Suprapubic skin (tissue), 4 donors: ENCODE results near the gene SOX8. TPM values are rescaled to one million over a fixed set of nuclear protein-coding genes. Genes with fewer than 3 reads are reported as not detected.

Source experiments
- DNase-seq, 2 donors: peaks; one replicate each; pipeline ENCODE4 v3.0.0-alpha.2; 2019; ENCODE audit warnings: low spot score in 2 of 2
- H3K27ac ChIP-seq: fragments of 200-600 bp; sonication (generic); one replicate; pipeline ENCODE4 v1.5.1; 2019
- H3K27me3 ChIP-seq: fragments of 200-600 bp; sonication (generic); one replicate; pipeline ENCODE4 v1.5.1; 2019
- H3K36me3 ChIP-seq: fragments of 200-600 bp; sonication (generic); one replicate; pipeline ENCODE4 v1.5.1; 2019
- H3K4me1 ChIP-seq: fragments of 200-600 bp; sonication (generic); one replicate; pipeline ENCODE4 v1.5.1; 2019
- H3K4me3 ChIP-seq: fragments of 200-600 bp; sonication (generic); one replicate; pipeline ENCODE4 v1.5.1; 2019; ENCODE audit warnings: mild to moderate bottlenecking
- H3K9me3 ChIP-seq: fragments of 200-600 bp; sonication (generic); one replicate; pipeline ENCODE4 v1.5.1; 2019
- EP300 ChIP-seq: sonication (generic); formaldehyde crosslinking; IDR thresholded peaks from one replicate; pipeline ENCODE4 v1.6.1; 2017; ENCODE audit warnings: antibody characterized with exemption
- POLR2A ChIP-seq, 2 donors: fragments of 450-650 bp; IDR thresholded peaks; one replicate each; pipeline ENCODE4 v1.6.1; 2017; ENCODE audit warnings: antibody characterized with exemption in 2 of 2, mild to moderate bottlenecking in 2 of 2, moderate library complexity in 2 of 2
- POLR2AphosphoS5 ChIP-seq, 3 donors: sonication (generic); formaldehyde crosslinking; IDR thresholded peaks; one replicate each; pipeline ENCODE4 v1.6.1; 2017; ENCODE audit warnings: antibody characterized with exemption in 3 of 3
- WGBS: methylation state at CpG from one replicate; pipeline ENCODE4 v1.1.5; 2018; 5-methylcytosine and 5-hydroxymethylcytosine counted together
- total RNA-seq, 4 donors: library from RNA; depleted of rRNA; stranded (reverse); fragments of >200 nt; gene quantifications; one replicate each; pipeline ENCODE4 v1.1.0, GENCODE V29; 2016
- TF ChIP-seq, protein P1 (sequence below), 2 donors: fragments of 200-600 bp in 1 of 2; fragments of 450-650 bp in 1 of 2; sonication (generic) in 1 of 2; IDR thresholded peaks; one replicate each; pipeline ENCODE4 v1.5.1; 2016 to 2019; ENCODE audit warnings: antibody characterized with exemption in 2 of 2, mild to moderate bottlenecking in 1 of 2, moderate library complexity in 1 of 2

SOX8 gene
- total RNA-seq, 4 donors from 2014 or later, result 4.0 to 12.2 (median 7.3) TPM

DNA sequence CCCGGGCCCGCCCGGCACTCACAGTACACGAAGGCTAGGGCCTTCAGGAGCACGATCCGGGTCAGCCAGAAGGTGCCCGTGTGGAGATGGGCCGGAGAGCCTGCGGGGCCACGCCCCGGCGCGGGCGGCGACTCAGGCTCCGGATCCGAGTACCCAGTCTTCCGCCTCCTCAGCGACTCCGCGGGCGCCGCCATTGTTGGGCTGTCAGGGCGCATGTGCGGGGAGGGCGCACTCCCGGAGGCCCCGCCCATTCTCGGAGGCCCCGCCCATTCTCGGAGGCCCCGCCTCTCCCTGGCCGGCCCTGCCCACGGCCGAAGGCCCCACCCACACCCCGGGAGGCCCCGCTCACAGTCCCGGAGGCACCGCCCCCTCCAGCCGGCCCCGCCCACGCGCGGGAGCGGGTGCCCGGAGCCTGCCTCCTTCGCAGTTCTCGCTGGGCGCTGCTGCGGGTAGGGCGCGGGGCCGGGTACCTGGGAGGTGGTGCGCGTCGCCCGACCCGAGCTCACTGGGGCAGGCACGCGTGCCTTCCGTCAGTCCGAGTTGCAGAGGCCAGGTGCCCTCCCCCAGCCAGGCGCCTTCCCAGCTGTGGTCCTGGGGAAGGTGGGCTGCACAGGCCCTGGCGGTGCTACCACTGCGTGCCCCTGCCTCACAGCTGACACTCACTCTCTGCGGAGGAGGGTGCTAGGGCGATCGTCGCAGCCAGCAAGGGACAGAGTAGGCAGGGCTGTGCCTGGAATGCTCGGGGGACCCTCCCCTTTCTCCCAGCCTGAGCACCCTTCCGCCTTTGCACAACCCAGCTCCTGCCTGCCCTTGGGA lies 10.6 kb upstream of the SOX8 start, which contains the start of gene LMF1:
Gene LMF1 (minus strand): TSS at position 219 of the 816 bp plus-strand sequence. CDS start 4 bp downstream, at position 215.
- peaks cover 32% of the 10 kb centered on the region for H3K4me1 ChIP-seq

DNA sequence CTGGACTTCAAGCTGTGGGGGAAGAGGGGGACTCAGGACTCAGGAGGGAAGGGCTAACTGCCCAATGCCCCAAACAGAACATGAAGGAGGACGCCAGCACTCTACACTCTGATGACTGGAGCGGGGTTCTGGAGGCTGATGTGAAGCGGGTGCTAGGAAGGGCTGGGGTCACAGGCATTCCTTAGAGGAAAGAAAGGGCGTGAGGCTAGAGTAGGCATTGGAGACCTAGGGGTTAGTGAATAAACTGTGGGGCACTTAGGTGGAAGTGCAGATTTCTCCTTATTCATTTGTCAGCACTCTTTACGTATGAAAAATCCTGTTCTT lies 10.0 kb upstream of the SOX8 start:
- TF ChIP-seq POLR2A (IDR thresholded peaks at IDR 0.05), result no peak
- TF ChIP-seq POLR2AphosphoS5 (IDR thresholded peaks at IDR 0.05), result no peak
- TF ChIP-seq, protein P1, sequence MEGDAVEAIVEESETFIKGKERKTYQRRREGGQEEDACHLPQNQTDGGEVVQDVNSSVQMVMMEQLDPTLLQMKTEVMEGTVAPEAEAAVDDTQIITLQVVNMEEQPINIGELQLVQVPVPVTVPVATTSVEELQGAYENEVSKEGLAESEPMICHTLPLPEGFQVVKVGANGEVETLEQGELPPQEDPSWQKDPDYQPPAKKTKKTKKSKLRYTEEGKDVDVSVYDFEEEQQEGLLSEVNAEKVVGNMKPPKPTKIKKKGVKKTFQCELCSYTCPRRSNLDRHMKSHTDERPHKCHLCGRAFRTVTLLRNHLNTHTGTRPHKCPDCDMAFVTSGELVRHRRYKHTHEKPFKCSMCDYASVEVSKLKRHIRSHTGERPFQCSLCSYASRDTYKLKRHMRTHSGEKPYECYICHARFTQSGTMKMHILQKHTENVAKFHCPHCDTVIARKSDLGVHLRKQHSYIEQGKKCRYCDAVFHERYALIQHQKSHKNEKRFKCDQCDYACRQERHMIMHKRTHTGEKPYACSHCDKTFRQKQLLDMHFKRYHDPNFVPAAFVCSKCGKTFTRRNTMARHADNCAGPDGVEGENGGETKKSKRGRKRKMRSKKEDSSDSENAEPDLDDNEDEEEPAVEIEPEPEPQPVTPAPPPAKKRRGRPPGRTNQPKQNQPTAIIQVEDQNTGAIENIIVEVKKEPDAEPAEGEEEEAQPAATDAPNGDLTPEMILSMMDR (IDR thresholded peaks at IDR 0.05), result no peak
- no peak for TF ChIP-seq EP300

More for the DNA sequence above, 10.6 kb upstream of the SOX8 start, which contains the start of gene LMF1:
- no peaks in the 10 kb centered on the region for H3K36me3 ChIP-seq
- no peaks in the 10 kb centered on the region for H3K27me3 ChIP-seq
- no peaks in the 10 kb centered on the region for H3K9me3 ChIP-seq
- WGBS, result 10% methylated on average over 19 of the region's 71 CpGs
- peak; percentile 14 to 38 for TF ChIP-seq POLR2A (IDR thresholded peaks at IDR 0.05)
- peak in 2 of 3 donors; percentile 4 to 62 for TF ChIP-seq POLR2AphosphoS5 (IDR thresholded peaks at IDR 0.05)
- TF ChIP-seq, protein P1 (IDR thresholded peaks at IDR 0.05), result no peak
- peak within 1 kb of the TSS; percentile 81 for H3K27ac ChIP-seq
- peak; percentile 94 to 96 for DNase-seq
- H3K4me3 ChIP-seq, result peak within 1 kb of the TSS; percentile 82

DNA sequence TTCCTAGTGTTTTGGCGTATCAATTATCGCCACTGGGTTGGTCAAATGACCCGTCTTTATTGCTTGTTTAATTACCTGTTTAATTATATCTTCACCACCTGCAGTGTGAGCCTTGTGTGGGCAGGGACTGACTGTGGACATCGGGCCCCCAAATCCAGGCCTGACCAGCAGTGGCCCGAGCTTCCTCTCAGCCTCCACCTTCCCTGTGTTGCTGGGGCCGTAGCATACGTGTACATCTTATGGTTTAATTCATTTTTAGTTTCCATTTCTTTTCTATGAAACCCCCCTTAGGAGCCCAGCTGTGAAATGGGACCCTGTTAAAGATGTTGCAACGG lies 9.6 kb upstream of the SOX8 start:
- Histone ChIP-seq H3K4me1 (peaks cover 32% of the 10 kb centered on the region), H3K36me3 (no peaks in the 10 kb centered on the region), H3K27ac (peak overlapping the region; percentile 57), H3K9me3 (no peaks in the 10 kb centered on the region), H3K4me3 (no peak overlapping the region), H3K27me3 (no peaks in the 10 kb centered on the region)
- TF ChIP-seq EP300, result no peak
- no peak for TF ChIP-seq POLR2AphosphoS5 (IDR thresholded peaks at IDR 0.05)
- TF ChIP-seq, protein P1 (IDR thresholded peaks at IDR 0.05), result no peak
- no peak for TF ChIP-seq POLR2A (IDR thresholded peaks at IDR 0.05)
- no peak for DNase-seq
- 86% methylated on average over 8 of the region's 8 CpGs for WGBS

More for the DNA sequence above, 10.0 kb upstream of the SOX8 start:
- Histone ChIP-seq H3K9me3 (no peaks in the 10 kb centered on the region), H3K4me3 (peak overlapping the region; percentile 82), H3K27me3 (no peaks in the 10 kb centered on the region), H3K36me3 (no peaks in the 10 kb centered on the region), H3K27ac (peak overlapping the region; percentile 57), H3K4me1 (peaks cover 32% of the 10 kb centered on the region)
- WGBS, result 92% methylated on average over 5 of the region's 5 CpGs
- peak in 1 of 2 donors; percentile 80 for DNase-seq

DNA sequence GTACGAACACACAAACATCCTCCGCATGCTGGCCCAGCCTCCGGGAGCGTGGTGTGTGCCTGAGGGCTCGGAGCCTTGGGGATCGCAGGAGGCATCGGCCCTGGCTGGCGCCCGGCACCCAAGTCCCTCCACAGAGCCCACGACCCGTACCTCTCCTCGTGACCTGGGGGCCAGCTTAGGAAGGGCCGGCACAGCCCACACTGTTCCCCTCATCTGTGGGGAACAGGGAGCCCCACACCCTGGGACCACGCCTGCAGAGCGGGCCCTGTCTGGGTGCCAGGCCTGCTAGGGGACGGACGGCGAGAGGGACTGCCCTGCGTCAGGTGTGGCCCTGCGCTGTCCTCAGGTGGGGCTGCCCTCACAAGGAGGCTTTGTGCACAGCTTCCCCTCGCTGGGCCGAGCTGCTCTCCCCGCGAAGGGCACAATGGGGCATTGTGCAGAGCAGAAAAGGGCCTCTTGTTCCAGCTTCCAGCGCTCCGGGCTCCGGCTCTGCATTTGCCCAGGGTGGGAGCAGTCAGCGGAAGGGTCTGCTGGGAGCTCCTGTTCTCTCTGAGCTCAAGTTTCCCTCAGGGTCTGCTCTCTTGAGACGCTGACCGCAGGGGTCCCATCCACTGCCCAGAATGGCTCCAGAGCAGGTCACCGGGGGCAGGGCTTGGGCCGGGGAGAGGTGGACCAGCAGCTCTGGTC lies 9.1 kb upstream of the SOX8 start:
- no peaks in the 10 kb centered on the region for H3K9me3 ChIP-seq
- H3K27me3 ChIP-seq, result no peaks in the 10 kb centered on the region
- no peak overlapping the region for H3K4me3 ChIP-seq
- 62% methylated on average over 18 of the region's 32 CpGs for WGBS
- no peak for TF ChIP-seq POLR2AphosphoS5 (IDR thresholded peaks at IDR 0.05)
- TF ChIP-seq POLR2A (IDR thresholded peaks at IDR 0.05), result no peak
- TF ChIP-seq, protein P1 (IDR thresholded peaks at IDR 0.05), result no peak
- no peak for TF ChIP-seq EP300
- no peaks in the 10 kb centered on the region for H3K36me3 ChIP-seq
- DNase-seq, result peak; percentile 65 to 86
- H3K4me1 ChIP-seq, result peaks cover 36% of the 10 kb centered on the region
- peak overlapping the region; percentile 57 for H3K27ac ChIP-seq

DNA sequence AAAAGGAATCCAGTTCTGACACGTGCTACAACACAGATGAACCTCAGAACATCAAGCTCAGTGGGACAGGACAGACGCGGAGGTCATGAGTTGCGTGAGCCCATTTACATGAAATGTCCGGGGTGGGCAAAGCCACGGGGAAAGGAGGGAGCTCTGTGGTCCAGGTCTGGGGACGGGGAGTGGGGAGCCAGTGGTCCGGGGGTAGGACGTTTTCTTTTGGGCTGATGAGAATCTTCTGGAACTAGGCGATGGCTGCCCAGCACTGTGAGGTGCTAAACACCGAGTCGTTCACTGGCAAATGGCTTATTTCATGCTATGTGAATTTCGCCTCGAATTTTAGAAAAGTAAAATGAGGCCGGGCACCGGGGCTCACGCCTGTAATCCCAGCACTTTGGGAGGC lies 8.2 kb upstream of the SOX8 start:
- Histone ChIP-seq H3K4me3 (no peak overlapping the region), H3K36me3 (no peaks in the 10 kb centered on the region), H3K27ac (peak overlapping the region; percentile 57), H3K4me1 (peaks cover 30% of the 10 kb centered on the region), H3K9me3 (no peaks in the 10 kb centered on the region), H3K27me3 (peaks cover 2% of the 10 kb centered on the region)
- 87% methylated on average over 17 of the region's 17 CpGs for WGBS
- TF ChIP-seq, protein P1 (IDR thresholded peaks at IDR 0.05), result no peak
- TF ChIP-seq POLR2AphosphoS5 (IDR thresholded peaks at IDR 0.05) (no peak), EP300 (no peak), POLR2A (IDR thresholded peaks at IDR 0.05) (no peak)
- DNase-seq, result no peak
